Measurements from ENCODE around the gene ARHGAP6.

Gene ARHGAP6

DNA sequence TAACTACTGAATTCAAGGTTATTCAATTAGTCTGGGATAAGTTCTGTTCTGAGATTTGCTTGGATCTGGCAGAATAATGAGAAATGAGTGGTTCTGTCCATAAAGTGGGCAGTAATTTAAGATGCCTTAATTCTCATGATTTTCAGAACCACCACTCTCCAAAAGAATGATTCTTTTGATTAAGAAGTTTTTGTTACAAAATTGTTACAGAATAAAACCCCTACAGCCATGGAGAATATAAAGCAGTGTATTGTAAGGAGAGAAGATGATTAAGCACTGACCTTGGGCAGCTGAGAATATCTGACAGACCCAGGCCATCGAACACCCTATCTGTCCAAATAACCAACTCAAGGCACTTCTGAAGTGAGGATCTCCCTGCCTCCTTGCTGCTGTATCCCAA, 360.1 kb downstream of the ARHGAP6 start:
- TF ChIP-seq, protein P1, sequence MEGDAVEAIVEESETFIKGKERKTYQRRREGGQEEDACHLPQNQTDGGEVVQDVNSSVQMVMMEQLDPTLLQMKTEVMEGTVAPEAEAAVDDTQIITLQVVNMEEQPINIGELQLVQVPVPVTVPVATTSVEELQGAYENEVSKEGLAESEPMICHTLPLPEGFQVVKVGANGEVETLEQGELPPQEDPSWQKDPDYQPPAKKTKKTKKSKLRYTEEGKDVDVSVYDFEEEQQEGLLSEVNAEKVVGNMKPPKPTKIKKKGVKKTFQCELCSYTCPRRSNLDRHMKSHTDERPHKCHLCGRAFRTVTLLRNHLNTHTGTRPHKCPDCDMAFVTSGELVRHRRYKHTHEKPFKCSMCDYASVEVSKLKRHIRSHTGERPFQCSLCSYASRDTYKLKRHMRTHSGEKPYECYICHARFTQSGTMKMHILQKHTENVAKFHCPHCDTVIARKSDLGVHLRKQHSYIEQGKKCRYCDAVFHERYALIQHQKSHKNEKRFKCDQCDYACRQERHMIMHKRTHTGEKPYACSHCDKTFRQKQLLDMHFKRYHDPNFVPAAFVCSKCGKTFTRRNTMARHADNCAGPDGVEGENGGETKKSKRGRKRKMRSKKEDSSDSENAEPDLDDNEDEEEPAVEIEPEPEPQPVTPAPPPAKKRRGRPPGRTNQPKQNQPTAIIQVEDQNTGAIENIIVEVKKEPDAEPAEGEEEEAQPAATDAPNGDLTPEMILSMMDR (IDR thresholded peaks at IDR 0.05; ENCODE audit: control insufficient read depth, extremely low read depth, insufficient read depth), result no peak
- DNase-seq (ENCODE audit: low read depth), result no peak
- H3K4me3 ChIP-seq (ENCODE audit: low read depth, low read length), result no peak overlapping the region

- no peak for DNase-seq (ENCODE audit: low read depth)
- TF ChIP-seq, protein P1 (IDR thresholded peaks at IDR 0.05; ENCODE audit: control insufficient read depth, extremely low read depth, insufficient read depth), result no peak
- no peak overlapping the region for H3K4me3 ChIP-seq (ENCODE audit: low read depth, low read length)
These were observed 360.9 kb downstream of the ARHGAP6 start for GRCh38 chrX:11304829-11305228.

DNA sequence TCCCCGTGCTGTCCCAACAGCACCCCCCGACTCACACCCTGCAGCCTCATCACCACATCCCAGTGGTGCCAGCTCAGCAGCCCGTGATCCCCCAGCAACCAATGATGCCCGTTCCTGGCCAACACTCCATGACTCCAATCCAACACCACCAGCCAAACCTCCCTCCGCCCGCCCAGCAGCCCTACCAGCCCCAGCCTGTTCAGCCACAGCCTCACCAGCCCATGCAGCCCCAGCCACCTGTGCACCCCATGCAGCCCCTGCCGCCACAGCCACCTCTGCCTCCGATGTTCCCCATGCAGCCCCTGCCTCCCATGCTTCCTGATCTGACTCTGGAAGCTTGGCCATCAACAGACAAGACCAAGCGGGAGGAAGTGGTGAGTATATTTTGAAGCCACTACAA, 367.1 kb downstream of the ARHGAP6 start:
- no peak for DNase-seq (ENCODE audit: low read depth)
- H3K4me3 ChIP-seq (ENCODE audit: low read depth, low read length), result no peak overlapping the region
- TF ChIP-seq, protein P1 (IDR thresholded peaks at IDR 0.05; ENCODE audit: control insufficient read depth, extremely low read depth, insufficient read depth), result no peak

DNA sequence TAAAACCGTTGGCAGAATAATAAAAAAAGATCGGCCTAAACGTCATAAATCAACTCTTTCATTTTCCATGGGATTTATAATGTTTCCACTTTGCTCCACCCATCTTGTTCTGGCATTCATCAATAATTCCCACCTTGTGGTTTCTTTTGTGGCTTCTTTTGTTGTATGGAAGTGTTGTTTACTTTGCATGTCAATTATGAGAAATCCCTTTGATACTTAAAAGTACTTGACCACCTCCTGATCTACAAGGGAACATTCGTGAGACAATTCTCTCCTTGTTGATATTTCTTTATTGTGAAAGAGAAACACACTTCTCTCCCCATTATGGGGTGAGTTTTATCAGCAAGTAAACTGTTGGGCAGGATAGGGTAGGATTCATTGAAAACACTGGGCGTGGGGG, 369.7 kb downstream of the ARHGAP6 start:
- no peak overlapping the region for H3K4me3 ChIP-seq (ENCODE audit: low read depth, low read length)
- TF ChIP-seq, protein P1 (IDR thresholded peaks at IDR 0.05; ENCODE audit: control insufficient read depth, extremely low read depth, insufficient read depth), result no peak
- no peak for DNase-seq (ENCODE audit: low read depth)

- TF ChIP-seq, protein P1 (IDR thresholded peaks at IDR 0.05; ENCODE audit: control insufficient read depth, extremely low read depth, insufficient read depth), result no peak
- no peak within 1 kb of the TSS for H3K4me3 ChIP-seq (ENCODE audit: low read depth, low read length)
- no peak for DNase-seq (ENCODE audit: low read depth)
These were observed 372.6 kb downstream of the ARHGAP6 start, which contains the start of gene AMELX for GRCh38 chrX:11293113-11293512. Gene AMELX, plus strand, starts transcription at chrX:11293413. Its CDS starts 1,376 bp downstream, at chrX:11294789.

GRCh38 chrX:11290416-11291102, 375.2 kb downstream of the ARHGAP6 start:
- no peak for DNase-seq (ENCODE audit: low read depth)
- no peak overlapping the region for H3K4me3 ChIP-seq (ENCODE audit: low read depth, low read length)
- TF ChIP-seq, protein P1 (IDR thresholded peaks at IDR 0.05; ENCODE audit: control insufficient read depth, extremely low read depth, insufficient read depth), result no peak

DNA sequence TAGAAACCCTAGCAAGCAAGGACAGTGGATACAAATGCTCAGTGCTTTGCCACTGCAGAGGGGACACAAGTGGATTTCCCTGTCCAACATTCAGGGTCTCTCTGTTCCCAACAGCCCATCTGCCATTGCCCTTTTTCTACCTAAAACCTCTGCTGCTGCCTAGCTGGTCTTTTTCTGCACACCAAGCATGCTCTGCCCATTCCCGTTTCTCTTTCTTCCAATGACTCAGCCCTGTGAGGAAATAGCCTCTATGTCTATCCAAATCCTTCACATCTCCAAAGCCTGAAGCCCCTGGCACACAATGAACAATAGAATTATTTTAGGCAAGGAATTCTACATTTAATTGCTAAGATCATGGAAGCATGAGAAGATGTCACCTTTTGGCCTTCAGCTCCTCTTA, 378.2 kb downstream of the ARHGAP6 start:
- TF ChIP-seq, protein P1 (IDR thresholded peaks at IDR 0.05; ENCODE audit: control insufficient read depth, extremely low read depth, insufficient read depth), result no peak
- no peak overlapping the region for H3K4me3 ChIP-seq (ENCODE audit: low read depth, low read length)
- DNase-seq (ENCODE audit: low read depth), result no peak
